Measurements from ENCODE around the gene KLHL29.

Gene KLHL29

GRCh38 chr2:23366720-23367119, 18.3 kb upstream of the KLHL29 start:
- no peak overlapping the region for H3K4me3 ChIP-seq (ENCODE audit: low read depth, low read length)
- DNase-seq (ENCODE audit: low read depth) = no peak
- no peak for TF ChIP-seq CTCF (IDR thresholded peaks at IDR 0.05; ENCODE audit: low read depth, low read length, missing control alignments)

- no peak overlapping the region for H3K4me3 ChIP-seq (ENCODE audit: low read depth, low read length)
- TF ChIP-seq CTCF (IDR thresholded peaks at IDR 0.05; ENCODE audit: low read depth, low read length, missing control alignments) = no peak
- DNase-seq (ENCODE audit: low read depth) = no peak
Observed at GRCh38 chr2:23367760-23368159, 17.2 kb upstream of the KLHL29 start.

- no peak for TF ChIP-seq CTCF (IDR thresholded peaks at IDR 0.05; ENCODE audit: low read depth, low read length, missing control alignments)
- no peak overlapping the region for H3K4me3 ChIP-seq (ENCODE audit: low read depth, low read length)
- no peak for DNase-seq (ENCODE audit: low read depth)
Observed at GRCh38 chr2:23373666-23374065, 11.3 kb upstream of the KLHL29 start.

GRCh38 chr2:23375448-23375847, 9.5 kb upstream of the KLHL29 start:
- no peak overlapping the region for H3K4me3 ChIP-seq (ENCODE audit: low read depth, low read length)
- DNase-seq (ENCODE audit: low read depth) = no peak
- TF ChIP-seq CTCF (IDR thresholded peaks at IDR 0.05; ENCODE audit: low read depth, low read length, missing control alignments) = no peak

- DNase-seq (ENCODE audit: low read depth) = no peak
- TF ChIP-seq CTCF (IDR thresholded peaks at IDR 0.05; ENCODE audit: low read depth, low read length, missing control alignments) = no peak
- no peak overlapping the region for H3K4me3 ChIP-seq (ENCODE audit: low read depth, low read length)
Observed at GRCh38 chr2:23376075-23376474, 8.9 kb upstream of the KLHL29 start.

GRCh38 chr2:23376972-23377371, 8.0 kb upstream of the KLHL29 start:
- no peak for TF ChIP-seq CTCF (IDR thresholded peaks at IDR 0.05; ENCODE audit: low read depth, low read length, missing control alignments)
- DNase-seq (ENCODE audit: low read depth) = no peak
- H3K4me3 ChIP-seq (ENCODE audit: low read depth, low read length) = no peak overlapping the region

GRCh38 chr2:23377771-23378170, 7.2 kb upstream of the KLHL29 start:
- DNase-seq (ENCODE audit: low read depth) = no peak
- H3K4me3 ChIP-seq (ENCODE audit: low read depth, low read length) = no peak overlapping the region
- no peak for TF ChIP-seq CTCF (IDR thresholded peaks at IDR 0.05; ENCODE audit: low read depth, low read length, missing control alignments)
